Measurements from ENCODE around the gene GP5. TPM values are rescaled to one million over a fixed set of nuclear protein-coding genes. Genes with fewer than 3 reads are reported as not detected.

Gene GP5
- total and polyA plus RNA-seq, 9 of the 15 experiments (the other 6 are each of a cell fraction or from before 2014, with no cell fraction given), result 0.03 to 0.04 (median 0.04) TPM; not detected in 6

- H3K9me3 ChIP-seq (replicated peaks; ENCODE audit: control insufficient read depth, insufficient read depth, low read depth, low read length), result no peaks in the 10 kb centered on the region
- H3K9me1 ChIP-seq (ENCODE audit: control insufficient read depth, insufficient read depth, low read length), result no peaks in the 10 kb centered on the region
- DNase-seq (ENCODE audit: extremely low read depth in 1 of 4, low spot score in 3 of 4) (no peak), FAIRE-seq (no peak), ATAC-seq (no peak)
- H3K9ac ChIP-seq (ENCODE audit: insufficient read depth in 1 of 2, low read depth in 2 of 2, low read length in 2 of 2), result no peak overlapping the region
- ChIA-PET POLR2A (interaction anchor here (1.3 kb wide), 1 partner anchor 10 kb away, joined by 3 read pairs; no protein-coding TSS in a partner anchor), CTCF (ENCODE audit: low intra/inter-chr PET ratio) (no interaction called here)
- H3K4me2 ChIP-seq (ENCODE audit: insufficient read depth, low read length), result no peak overlapping the region
- in situ Hi-C loops (cut with MboI) (no loop called here), intact Hi-C loops (cut with micrococcal nuclease) (no loop called here)
- no peaks in the 10 kb centered on the region for H4K20me1 ChIP-seq (replicated peaks; ENCODE audit: control insufficient read depth, insufficient read depth, low read length)
- H3K27ac ChIP-seq (ENCODE audit: extremely low read depth, low read depth, low read length), result no peak overlapping the region
- H3K27me3 ChIP-seq (ENCODE audit: control insufficient read depth in 2 of 2, insufficient read depth in 2 of 2, low read length in 2 of 2), result peaks cover 50 to 78% of the 10 kb centered on the region in 2 experiments
- H3K36me3 ChIP-seq (ENCODE audit: control insufficient read depth, insufficient read depth, low read length), result no peaks in the 10 kb centered on the region
- TF ChIP-seq MEF2D (tag; conservative IDR thresholded peaks at IDR 0.05; ENCODE audit: low read depth), result no peak
- H3K4me3 ChIP-seq, result no peak overlapping the region
- WGBS (ENCODE audit: insufficient coverage, low coverage, missing lambda C conversion rate), result 3% methylated on average over 6 of the region's 6 CpGs
- peaks cover 0 to 5% of the 10 kb centered on the region in 2 experiments; a peak in 2 of 5 replicates for H3K4me1 ChIP-seq (replicated peaks in 1 of 2; ENCODE audit: control insufficient read depth in 2 of 2, insufficient read depth in 2 of 2, low read length in 2 of 2)
- no peaks in the 10 kb centered on the region for H3K79me2 ChIP-seq (ENCODE audit: control insufficient read depth, insufficient read depth, low read length)
- no peak overlapping the region for H2AFZ ChIP-seq (ENCODE audit: low read depth, low read length)
- no TSS peak for BruUV-seq (replicated peaks)
Measured at GRCh38 chr3:194384156-194384555, 14.9 kb downstream of the GP5 start.

- Histone ChIP-seq H3K27me3 (ENCODE audit: control insufficient read depth in 2 of 2, insufficient read depth in 2 of 2, low read length in 2 of 2) (peaks cover 57 to 85% of the 10 kb centered on the region in 2 experiments), H2AFZ (ENCODE audit: low read depth, low read length) (no peak overlapping the region), H3K4me1 (replicated peaks in 1 of 2; ENCODE audit: control insufficient read depth in 2 of 2, insufficient read depth in 2 of 2, low read length in 2 of 2) (peaks cover 0 to 5% of the 10 kb centered on the region in 2 experiments; a peak in 2 of 5 replicates), H4K20me1 (replicated peaks; ENCODE audit: control insufficient read depth, insufficient read depth, low read length) (no peaks in the 10 kb centered on the region; the same call in 1 of the 2 replicates), H3K9me1 (ENCODE audit: control insufficient read depth, insufficient read depth, low read length) (no peaks in the 10 kb centered on the region), H3K27ac (ENCODE audit: extremely low read depth, low read depth, low read length) (no peak overlapping the region), H3K4me3 (no peak overlapping the region), H3K79me2 (ENCODE audit: control insufficient read depth, insufficient read depth, low read length) (no peaks in the 10 kb centered on the region), H3K9ac (ENCODE audit: insufficient read depth in 1 of 2, low read depth in 2 of 2, low read length in 2 of 2) (no peak overlapping the region), H3K9me3 (replicated peaks; ENCODE audit: control insufficient read depth, insufficient read depth, low read depth, low read length) (no peaks in the 10 kb centered on the region), H3K36me3 (ENCODE audit: control insufficient read depth, insufficient read depth, low read length) (no peaks in the 10 kb centered on the region), H3K4me2 (ENCODE audit: insufficient read depth, low read length) (no peak overlapping the region)
- ATAC-seq (no peak), FAIRE-seq (no peak), DNase-seq (ENCODE audit: extremely low read depth in 1 of 4, low spot score in 3 of 4) (no peak)
- BruUV-seq (replicated peaks), result no TSS peak
- WGBS (ENCODE audit: insufficient coverage, low coverage, missing lambda C conversion rate), result 2% methylated on average over 14 of the region's 14 CpGs
- POLR2A ChIA-PET, result interaction anchor here (0.6 to 1.3 kb wide), 4 partner anchors 8 to 240 kb away, joined by 3 read pairs; no protein-coding TSS in a partner anchor
- CTCF ChIA-PET (ENCODE audit: low intra/inter-chr PET ratio), result no interaction called here
- intact Hi-C loops (cut with micrococcal nuclease), result no loop called here
- in situ Hi-C loops (cut with MboI), result no loop called here
- no peak for TF ChIP-seq TEAD1 (CRISPR knock-in tag; IDR thresholded peaks at IDR 0.05)
- TF ChIP-seq SPI1 (IDR thresholded peaks at IDR 0.05; ENCODE audit: borderline replicate concordance, low read depth, low read length), result no peak
- no peak for TF ChIP-seq RREB1 (CRISPR knock-in tag; IDR thresholded peaks at IDR 0.05)
- TF ChIP-seq CEBPB (tag; IDR thresholded peaks at IDR 0.05), result no peak
- TF ChIP-seq MEF2D (tag; conservative IDR thresholded peaks at IDR 0.05; ENCODE audit: low read depth), result no peak
- no peak for TF ChIP-seq GATAD2A (IDR thresholded peaks at IDR 0.05)
- TF ChIP-seq ZNF668 (CRISPR knock-in tag; IDR thresholded peaks at IDR 0.05), result no peak
- no peak for TF ChIP-seq BRD4 (IDR thresholded peaks at IDR 0.05)
- TF ChIP-seq NBN (IDR thresholded peaks at IDR 0.05; ENCODE audit: low read depth), result no peak
- TF ChIP-seq PML (IDR thresholded peaks at IDR 0.05; ENCODE audit: low read length), result no peak
- TF ChIP-seq TBP (optimal IDR thresholded peaks at IDR 0.05; ENCODE audit: low read depth, low read length), result no peak
Measured at GRCh38 chr3:194383276-194383940, 15.7 kb downstream of the GP5 start.

Measured in K562 (cell line).